GM19463 (cell line): ENCODE data around the gene RSL1D1.
"Not testable (repeated sequence)": the region's sequence is repeated elsewhere in the genome, so short reads cannot be mapped to it uniquely, and the experiment has no call there.

ENCODE experiments used
- ATAC-seq: cut with Tn5 transposase; IDR thresholded peaks from one replicate; pipeline ENCODE4 v1.9.1; 2021; ENCODE audit warnings: mild to moderate bottlenecking, moderate library complexity; ENCODE audit not compliant: unreplicated experiment

RSL1D1 gene

GRCh38 chr16:11844499-11844898, 6.8 kb downstream of the RSL1D1 start:
- ATAC-seq, result no peak

- no peak for ATAC-seq
Observed at GRCh38 chr16:11843861-11844260, 7.5 kb downstream of the RSL1D1 start.

- no peak for ATAC-seq
Observed at GRCh38 chr16:11843206-11843605, 8.1 kb downstream of the RSL1D1 start.

- no peak for ATAC-seq
Observed at GRCh38 chr16:11841026-11841425, 10.3 kb downstream of the RSL1D1 start.

GRCh38 chr16:11836650-11837244, 14.6 kb downstream of the RSL1D1 start:
- ATAC-seq, result no peak

- ATAC-seq, result no peak
Observed at GRCh38 chr16:11835891-11836649, 15.3 kb downstream of the RSL1D1 start.

- ATAC-seq, result no peak
Observed at GRCh38 chr16:11835309-11835708, 16.0 kb downstream of the RSL1D1 start.

GRCh38 chr16:11833951-11834695, 17.2 kb downstream of the RSL1D1 start:
- no peak for ATAC-seq

GRCh38 chr16:11828696-11829095, 22.6 kb downstream of the RSL1D1 start:
- no peak for ATAC-seq

- ATAC-seq, result not testable (repeated sequence)
Observed at GRCh38 chr16:11825520-11826165, 25.7 kb downstream of the RSL1D1 start.

GRCh38 chr16:11824362-11824761, 27.0 kb downstream of the RSL1D1 start:
- ATAC-seq, result no peak

- ATAC-seq, result not testable (repeated sequence)
Observed at GRCh38 chr16:11823645-11824044, 27.7 kb downstream of the RSL1D1 start.

GRCh38 chr16:11819798-11820197, 31.5 kb downstream of the RSL1D1 start:
- no peak for ATAC-seq

- not testable (repeated sequence) for ATAC-seq
Observed at GRCh38 chr16:11818970-11819369, 32.4 kb downstream of the RSL1D1 start.

- no peak for ATAC-seq
Observed at GRCh38 chr16:11816123-11816522, 35.2 kb downstream of the RSL1D1 start.

GRCh38 chr16:11814800-11815199, 36.5 kb downstream of the RSL1D1 start:
- ATAC-seq, result not testable (repeated sequence)

GRCh38 chr16:11806721-11807120, 44.6 kb downstream of the RSL1D1 start:
- ATAC-seq, result no peak

GRCh38 chr16:11805556-11805955, 45.8 kb downstream of the RSL1D1 start:
- no peak for ATAC-seq

- no peak for ATAC-seq
Observed at GRCh38 chr16:11801481-11802021, 49.8 kb downstream of the RSL1D1 start.

- ATAC-seq, result no peak
Observed at GRCh38 chr16:11800382-11800718, 51.0 kb downstream of the RSL1D1 start.
